Raji (cell line): ENCODE results near the gene GATAD2B.

ENCODE experiments used
- POLR2A ChIP-seq: IDR thresholded peaks from 2 replicates; pipeline ENCODE4 v1.6.1; 2011; ENCODE audit warnings: low read depth, low read length, control low read depth; ENCODE audit not compliant: insufficient read depth

The GATAD2B gene

DNA sequence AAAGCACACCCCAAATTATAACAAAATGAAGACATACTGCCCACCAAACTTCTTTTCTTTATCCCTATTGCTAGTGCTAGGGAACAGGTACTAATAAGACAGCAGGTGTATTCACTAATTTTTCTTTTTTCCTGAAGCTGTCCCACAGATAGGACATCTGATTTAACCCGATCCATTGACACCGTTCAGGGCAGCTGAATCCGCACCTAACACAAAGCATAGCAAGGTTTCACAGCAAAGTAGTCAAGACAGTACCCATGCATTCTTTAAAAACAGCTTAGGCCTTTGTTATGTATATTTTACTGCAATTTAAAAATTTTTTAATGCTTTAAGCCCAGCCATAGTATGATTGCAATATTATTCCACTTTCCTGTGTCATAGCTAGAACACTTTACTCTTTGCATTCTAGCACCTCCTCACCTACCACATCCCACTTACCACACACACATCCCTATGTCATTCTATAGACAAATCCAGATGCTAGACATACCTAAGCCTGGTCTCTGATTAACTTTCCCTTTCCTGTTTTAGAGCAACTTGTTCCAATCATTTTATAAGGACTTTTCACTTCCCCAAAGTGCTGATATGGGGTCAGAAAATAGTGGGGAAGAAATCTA is 40.4 kb downstream of the GATAD2B start:
- no peak for TF ChIP-seq POLR2A

DNA sequence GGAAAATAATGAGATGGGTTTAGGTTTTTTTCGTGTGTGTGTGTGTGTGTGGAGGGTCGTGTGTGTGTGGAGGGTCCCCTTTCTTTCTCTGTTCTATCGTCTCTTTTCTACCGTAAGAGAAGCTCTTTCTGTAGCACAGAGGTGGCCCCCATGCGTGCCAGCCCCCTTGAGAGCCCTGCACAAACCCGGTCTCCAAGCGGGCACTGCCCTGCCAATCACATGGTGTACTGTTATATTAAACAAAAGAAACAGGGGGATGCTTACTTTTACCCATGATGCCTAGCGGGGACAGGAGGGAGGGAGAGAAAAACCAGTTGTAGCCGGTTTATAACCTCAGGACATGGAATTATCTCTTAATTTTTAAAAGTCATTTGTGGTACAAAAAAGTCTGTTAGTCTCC is 41.0 kb downstream of the GATAD2B start:
- TF ChIP-seq POLR2A, result no peak

- TF ChIP-seq POLR2A, result no peak
Measured at GRCh38 chr1:153880962-153881361, 41.8 kb downstream of the GATAD2B start.

DNA sequence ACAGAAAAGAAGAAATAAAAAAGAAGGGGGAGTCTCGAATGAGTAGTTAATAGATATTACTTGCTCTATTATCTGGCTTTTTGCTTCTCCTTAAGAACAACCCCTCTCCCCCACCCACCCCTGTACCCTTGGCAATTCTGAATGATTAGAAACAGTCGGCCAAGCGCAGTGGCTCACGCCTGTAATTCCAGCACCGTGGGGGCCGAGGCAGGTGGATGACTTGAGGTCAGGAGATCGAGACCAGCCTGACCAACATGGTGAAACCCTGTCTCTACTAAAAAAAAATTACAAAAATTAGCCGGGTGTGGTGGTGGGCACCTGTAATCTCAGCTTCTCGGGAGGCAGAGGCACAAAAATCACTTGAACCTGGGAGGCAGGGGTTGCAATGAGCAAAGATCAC is 42.7 kb downstream of the GATAD2B start:
- TF ChIP-seq POLR2A, result no peak

- no peak for TF ChIP-seq POLR2A
Measured at GRCh38 chr1:153877112-153877511, 45.7 kb downstream of the GATAD2B start.

GRCh38 chr1:153872934-153873333 is 49.8 kb downstream of the GATAD2B start:
- TF ChIP-seq POLR2A, result no peak

DNA sequence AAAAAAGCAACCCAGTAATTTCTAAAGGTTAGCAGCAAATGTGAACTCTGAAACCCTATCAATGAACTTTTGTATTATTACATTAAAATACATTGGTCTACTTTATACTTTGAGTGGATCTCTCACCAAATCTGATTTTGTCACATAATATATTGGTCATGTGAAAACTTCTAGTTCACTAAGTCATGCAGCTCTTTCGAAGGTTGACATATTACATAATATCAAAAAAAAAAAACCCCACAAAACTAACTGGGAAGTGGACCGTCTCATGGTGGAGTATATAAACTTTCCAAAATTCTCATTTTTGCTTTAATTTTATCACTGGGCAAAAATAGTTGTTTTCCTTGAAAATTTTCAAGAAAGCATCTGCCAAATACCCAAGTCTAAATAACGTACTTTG is 50.4 kb downstream of the GATAD2B start:
- TF ChIP-seq POLR2A, result no peak

- no peak for TF ChIP-seq POLR2A
Measured at GRCh38 chr1:153869486-153869885, 53.3 kb downstream of the GATAD2B start.

GRCh38 chr1:153866045-153866850 is 56.5 kb downstream of the GATAD2B start:
- no peak for TF ChIP-seq POLR2A

- TF ChIP-seq POLR2A, result no peak
Measured at GRCh38 chr1:153860285-153860684, 62.5 kb downstream of the GATAD2B start.

GRCh38 chr1:153857505-153857904 is 65.3 kb downstream of the GATAD2B start:
- no peak for TF ChIP-seq POLR2A

DNA sequence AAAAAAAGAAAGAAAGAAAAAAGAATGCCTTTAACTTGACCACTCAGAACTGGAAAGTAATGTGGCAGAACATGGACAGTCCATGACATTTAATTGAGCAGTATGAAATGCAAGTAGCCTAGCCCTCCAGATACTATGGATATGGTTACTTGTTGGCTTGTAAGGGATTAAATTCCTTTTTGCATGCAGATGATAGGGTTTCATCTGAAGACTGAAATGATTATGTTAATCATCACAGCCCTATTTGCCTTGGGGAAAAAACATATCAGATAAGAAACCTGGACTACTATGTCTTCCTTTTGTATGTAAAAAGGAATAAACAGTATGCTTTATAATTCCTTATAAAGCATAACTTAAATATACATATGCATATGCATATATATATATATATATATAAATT is 66.0 kb downstream of the GATAD2B start:
- no peak for TF ChIP-seq POLR2A

GRCh38 chr1:153852170-153852569 is 70.6 kb downstream of the GATAD2B start:
- TF ChIP-seq POLR2A, result no peak

GRCh38 chr1:153849487-153850185 is 73.1 kb downstream of the GATAD2B start:
- 0 out of 2 replicates have a peak, but pooled peaks have one; percentile 17 for TF ChIP-seq POLR2A

DNA sequence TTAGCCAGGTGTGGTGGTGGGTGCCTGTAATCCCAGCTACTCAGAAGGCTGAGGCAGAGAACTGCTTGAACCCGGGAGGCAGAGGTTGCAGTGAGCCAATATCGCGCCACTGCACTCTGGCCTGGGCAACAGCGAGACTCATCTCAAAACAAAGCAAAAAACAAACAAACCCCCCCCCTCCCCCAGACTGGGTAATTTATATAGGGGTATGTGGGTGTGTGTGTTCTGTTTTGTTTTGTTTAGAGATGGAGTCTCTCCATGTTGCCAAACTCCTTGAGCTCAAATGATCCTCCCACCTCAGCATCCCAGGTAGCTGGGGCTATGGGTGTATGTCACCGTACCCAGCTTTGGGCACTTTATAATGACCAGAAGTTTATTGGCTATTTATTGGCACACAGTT is 74.0 kb downstream of the GATAD2B start:
- no peak for TF ChIP-seq POLR2A

DNA sequence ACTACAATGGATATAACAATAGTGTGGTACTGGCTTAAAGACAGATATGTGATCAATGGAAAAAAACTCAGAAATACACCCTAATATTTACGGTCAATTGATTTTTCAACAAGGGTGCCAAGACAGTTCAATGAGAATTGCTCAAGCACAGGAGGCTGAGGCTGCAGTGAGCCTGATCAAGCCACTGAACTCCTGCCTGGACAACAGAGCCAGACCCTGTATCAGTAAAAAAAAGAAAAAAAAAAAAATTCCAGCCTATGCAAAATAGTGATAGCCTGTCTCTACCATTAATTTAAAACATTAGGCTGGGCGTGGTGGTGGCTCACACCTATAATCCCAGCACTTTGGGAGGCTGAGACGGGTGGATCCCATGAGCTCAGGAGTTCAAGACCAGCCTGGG is 77.6 kb downstream of the GATAD2B start:
- no peak for TF ChIP-seq POLR2A
